PC-3 (cell line): ENCODE measurements around the gene TP63. TPM values are rescaled to one million over a fixed set of nuclear protein-coding genes. Genes with fewer than 3 reads are reported as not detected.

Experiments used
- ATAC-seq: fragments of 200-7000 bp; cut with Tn5 transposase; 2 replicates; pipeline ENCODE4 v1.9.1; 2020; ENCODE audit warnings: mild to moderate bottlenecking, moderate library complexity
- BruUV-seq: library from RNA; stranded (reverse); fragments of 400-500 nt; replicated peaks from 2 replicates; lab custom pipeline; 2021; lab: Mats Ljungman, UMichigan
- CTCF ChIA-PET: fragments of 300-600 bp; sonication (Branson Sonifier 250); formaldehyde crosslinking; loops from one replicate; lab custom pipeline; 2022; ENCODE audit warnings: antibody characterized with exemption; lab: Charles Lee
- POLR2A ChIA-PET: fragments of 300-600 bp; sonication (Branson Sonifier 250); formaldehyde crosslinking; loops from one replicate; lab custom pipeline; 2022; ENCODE audit warnings: antibody characterized with exemption; ENCODE audit not compliant: unreplicated experiment; lab: Charles Lee
- DNase-seq: peaks from one replicate; pipeline ENCODE4 v3.0.0-alpha.2; 2015
- H2AFZ ChIP-seq: fragments of 300-600 bp; sonication (generic); 2 replicates; pipeline ENCODE4 v1.6.0; 2016; ENCODE audit warnings: antibody characterized with exemption, low read length
- H3F3A ChIP-seq: fragments of 300-600 bp; sonication (generic); one replicate; pipeline ENCODE4 v1.6.0; 2017; ENCODE audit warnings: antibody characterized with exemption, low read length, control low read depth, mild to moderate bottlenecking; ENCODE audit not compliant: unreplicated experiment
- H3K27ac ChIP-seq: fragments of 300-600 bp; sonication (generic); 2 replicates; pipeline ENCODE4 v1.5.1; 2016; ENCODE audit warnings: mild to moderate bottlenecking, low read length
- H3K27me3 ChIP-seq: fragments of 300-600 bp; sonication (generic); 2 replicates; pipeline ENCODE4 v1.6.1; 2016; ENCODE audit warnings: low read length, mixed read lengths
- H3K36me3 ChIP-seq: fragments of 300-600 bp; sonication (generic); 2 replicates; pipeline ENCODE4 v1.6.1; 2016; ENCODE audit warnings: low read depth, mixed run types, low read length, mixed read lengths
- H3K4me1 ChIP-seq: fragments of 300-600 bp; sonication (generic); 2 replicates; pipeline ENCODE4 v1.5.1; 2016; ENCODE audit warnings: low read length; ENCODE audit not compliant: insufficient read depth
- H3K4me2 ChIP-seq: fragments of 300-600 bp; sonication (generic); 2 replicates; pipeline ENCODE4 v1.6.0; 2016; ENCODE audit warnings: low read length
- H3K4me3 ChIP-seq: fragments of 300-600 bp; sonication (generic); 2 replicates; pipeline ENCODE4 v1.5.1; 2016; ENCODE audit warnings: mild to moderate bottlenecking, low read length, mixed read lengths
- H3K79me2 ChIP-seq: fragments of 300-600 bp; sonication (generic); 2 replicates; pipeline ENCODE4 v1.6.1; 2017; ENCODE audit warnings: low read length, mixed read lengths
- H3K9ac ChIP-seq: fragments of 300-600 bp; sonication (generic); 2 replicates; pipeline ENCODE4 v1.6.0; 2016; ENCODE audit warnings: mild to moderate bottlenecking, low read length
- H3K9me2 ChIP-seq: fragments of 300-600 bp; sonication (generic); replicated peaks from 2 replicates; pipeline ENCODE4 v1.6.1; 2016; ENCODE audit warnings: mixed run types, low read length, mixed read lengths
- H3K9me3 ChIP-seq: fragments of 300-600 bp; sonication (generic); 2 replicates; pipeline ENCODE4 v1.6.1; 2016; ENCODE audit warnings: low read length, mixed read lengths
- H4K20me1 ChIP-seq: fragments of 300-600 bp; sonication (generic); 2 replicates; pipeline ENCODE4 v1.6.1; 2016; ENCODE audit warnings: low read length, mixed read lengths
- CTCF ChIP-seq: fragments of 300-600 bp; sonication (generic); conservative IDR thresholded peaks from 2 replicates; pipeline ENCODE4 v1.5.1; 2017; ENCODE audit warnings: antibody characterized with exemption, low read depth, mild to moderate bottlenecking, low read length
- EZH2 ChIP-seq: fragments of 300-600 bp; sonication (generic); IDR thresholded peaks from one replicate; pipeline ENCODE4 v1.6.1; 2017; ENCODE audit warnings: antibody characterized with exemption, mild to moderate bottlenecking, low read length; ENCODE audit not compliant: unreplicated experiment
- EZH2phosphoT487 ChIP-seq: fragments of 300-600 bp; sonication (generic); IDR thresholded peaks from 2 replicates; pipeline ENCODE4 v1.6.1; 2018; ENCODE audit warnings: mild to moderate bottlenecking, antibody characterized with exemption, low read length, borderline replicate concordance
- intact Hi-C: fragments of 100-400 bp; cut with micrococcal nuclease; formaldehyde crosslinking; loops from 2 replicates; pipeline ENCODE4 v1.9.0; 2023
- total RNA-seq: library from RNA; depleted of rRNA; stranded (reverse); fragments of >200 nt; gene quantifications from 2 replicates; pipeline ENCODE4 v1.2.3, GENCODE V29; 2014

TP63 gene
- total RNA-seq, 1 experiment from 2014 or later = 0.29 TPM

- Histone ChIP-seq H3K4me3 (no peak overlapping the region), H3K9me2 (no peaks in the 10 kb centered on the region), H3K27ac (no peak overlapping the region), H3K9me3 (no peaks in the 10 kb centered on the region), H3K9ac (no peak overlapping the region), H3K27me3 (no peaks in the 10 kb centered on the region), H2AFZ (no peak overlapping the region), H3K4me1 (no peaks in the 10 kb centered on the region), H3K4me2 (no peak overlapping the region), H4K20me1 (no peaks in the 10 kb centered on the region), H3K79me2 (no peaks in the 10 kb centered on the region), H3K36me3 (no peaks in the 10 kb centered on the region), H3F3A (no peaks in the 10 kb centered on the region)
- ChIA-PET CTCF (no interaction called here), POLR2A (no interaction called here)
- ATAC-seq (no peak), DNase-seq (no peak)
- no peak for TF ChIP-seq EZH2phosphoT487
- no peak for TF ChIP-seq EZH2
- no peak for TF ChIP-seq CTCF
- BruUV-seq = no TSS peak
- intact Hi-C loops = no loop called here
Measured at GRCh38 chr3:189632242-189632641, 1.1 kb downstream of the TP63 start.

GRCh38 chr3:189635339-189635738 is 4.2 kb downstream of the TP63 start:
- intact Hi-C loops = no loop called here
- no peaks in the 10 kb centered on the region for H3K9me3 ChIP-seq
- H3K9me2 ChIP-seq = no peaks in the 10 kb centered on the region
- no TSS peak for BruUV-seq
- no peaks in the 10 kb centered on the region for H3K79me2 ChIP-seq
- H3K4me1 ChIP-seq = no peaks in the 10 kb centered on the region
- H3K36me3 ChIP-seq = no peaks in the 10 kb centered on the region
- no peaks in the 10 kb centered on the region for H4K20me1 ChIP-seq
- no peak overlapping the region for H3K4me3 ChIP-seq
- no peak for DNase-seq
- no peaks in the 10 kb centered on the region for H3K27me3 ChIP-seq
- H3K4me2 ChIP-seq = no peak overlapping the region
- ChIA-PET CTCF (no interaction called here), POLR2A (no interaction called here)
- no peak overlapping the region for H3K27ac ChIP-seq
- no peak overlapping the region for H2AFZ ChIP-seq
- no peak for ATAC-seq
- no peaks in the 10 kb centered on the region for H3F3A ChIP-seq
- no peak overlapping the region for H3K9ac ChIP-seq
- TF ChIP-seq CTCF (no peak), EZH2 (no peak), EZH2phosphoT487 (no peak)

GRCh38 chr3:189636048-189636447 is 4.9 kb downstream of the TP63 start:
- Histone ChIP-seq H3K4me1 (0 out of 2 replicates have a peak, but pooled peaks cover under 1% of the 10 kb centered on the region), H3K79me2 (no peaks in the 10 kb centered on the region), H3K9me3 (no peaks in the 10 kb centered on the region), H3F3A (no peaks in the 10 kb centered on the region), H4K20me1 (no peaks in the 10 kb centered on the region), H3K4me2 (no peak overlapping the region), H3K27ac (no peak overlapping the region), H3K36me3 (no peaks in the 10 kb centered on the region), H3K4me3 (no peak overlapping the region), H3K27me3 (no peaks in the 10 kb centered on the region), H3K9me2 (no peaks in the 10 kb centered on the region), H3K9ac (no peak overlapping the region), H2AFZ (no peak overlapping the region)
- BruUV-seq = no TSS peak
- DNase-seq (no peak), ATAC-seq (no peak)
- ChIA-PET POLR2A (no interaction called here), CTCF (no interaction called here)
- intact Hi-C loops = no loop called here
- TF ChIP-seq EZH2 (no peak), CTCF (no peak), EZH2phosphoT487 (no peak)
